ENCODE data around the gene TMEM203.

DNA sequence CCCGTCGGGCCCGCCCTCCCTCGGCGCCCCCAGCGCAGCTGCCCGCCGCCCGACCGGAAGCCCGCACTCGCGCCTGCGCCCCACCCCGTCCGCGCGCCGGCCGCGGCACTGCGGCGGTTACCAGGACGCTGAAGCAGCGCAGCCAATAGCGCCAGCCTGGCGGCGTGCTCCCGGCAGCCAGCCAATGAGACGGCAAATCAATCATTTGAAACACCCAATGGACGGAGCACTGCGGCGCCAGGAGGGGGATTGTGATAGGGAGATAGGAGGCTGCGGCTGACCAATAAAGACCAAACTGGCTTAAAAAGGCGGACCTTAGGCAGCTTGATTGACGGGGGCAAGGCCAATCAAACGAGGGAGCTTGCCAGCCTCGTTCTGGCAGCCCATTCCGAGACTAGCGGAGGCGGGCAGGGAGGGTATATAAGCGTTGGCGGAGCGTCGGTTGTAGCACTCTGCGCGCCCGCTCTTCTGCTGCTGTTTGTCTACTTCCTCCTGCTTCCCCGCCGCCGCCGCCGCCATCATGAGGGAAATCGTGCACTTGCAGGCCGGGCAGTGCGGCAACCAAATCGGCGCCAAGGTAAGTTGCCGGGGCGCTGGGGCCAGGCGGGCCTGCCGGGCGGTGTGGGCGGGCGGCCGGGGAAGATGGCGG lies 35.5 kb upstream of the TMEM203 start, which contains the start of gene TUBB4B:
- TF ChIP-seq, protein P1, sequence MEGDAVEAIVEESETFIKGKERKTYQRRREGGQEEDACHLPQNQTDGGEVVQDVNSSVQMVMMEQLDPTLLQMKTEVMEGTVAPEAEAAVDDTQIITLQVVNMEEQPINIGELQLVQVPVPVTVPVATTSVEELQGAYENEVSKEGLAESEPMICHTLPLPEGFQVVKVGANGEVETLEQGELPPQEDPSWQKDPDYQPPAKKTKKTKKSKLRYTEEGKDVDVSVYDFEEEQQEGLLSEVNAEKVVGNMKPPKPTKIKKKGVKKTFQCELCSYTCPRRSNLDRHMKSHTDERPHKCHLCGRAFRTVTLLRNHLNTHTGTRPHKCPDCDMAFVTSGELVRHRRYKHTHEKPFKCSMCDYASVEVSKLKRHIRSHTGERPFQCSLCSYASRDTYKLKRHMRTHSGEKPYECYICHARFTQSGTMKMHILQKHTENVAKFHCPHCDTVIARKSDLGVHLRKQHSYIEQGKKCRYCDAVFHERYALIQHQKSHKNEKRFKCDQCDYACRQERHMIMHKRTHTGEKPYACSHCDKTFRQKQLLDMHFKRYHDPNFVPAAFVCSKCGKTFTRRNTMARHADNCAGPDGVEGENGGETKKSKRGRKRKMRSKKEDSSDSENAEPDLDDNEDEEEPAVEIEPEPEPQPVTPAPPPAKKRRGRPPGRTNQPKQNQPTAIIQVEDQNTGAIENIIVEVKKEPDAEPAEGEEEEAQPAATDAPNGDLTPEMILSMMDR (IDR thresholded peaks at IDR 0.05), result peak in 2 of 5 experiments; percentile 8 to 61
- peak; percentile 99 to 100 for TF ChIP-seq POLR2A (IDR thresholded peaks at IDR 0.05)

Data from tibial nerve (tissue), 3 donors.